Mammary epithelial cell (primary cell): ENCODE data around the gene LRRC3B.

Experiments used
- EZH2 ChIP-seq: IDR thresholded peaks from 2 replicates; pipeline ENCODE4 v1.6.1; 2012; ENCODE audit warnings: low read length, inconsistent platforms, borderline replicate concordance
- TF ChIP-seq, protein P1 (sequence below), 2 donors: IDR thresholded peaks in 1 of 2; conservative IDR thresholded peaks in 1 of 2; 2 replicates each; pipeline ENCODE4 v1.5.1; 2011 to 2012; ENCODE audit warnings: inconsistent platforms in 2 of 2, low read length in 2 of 2, mild to moderate bottlenecking in 2 of 2, control low read depth in 1 of 2, low read depth in 1 of 2; ENCODE audit not compliant: insufficient read depth in 1 of 2; ENCODE audit errors: extremely low read depth in 1 of 2

DNA sequence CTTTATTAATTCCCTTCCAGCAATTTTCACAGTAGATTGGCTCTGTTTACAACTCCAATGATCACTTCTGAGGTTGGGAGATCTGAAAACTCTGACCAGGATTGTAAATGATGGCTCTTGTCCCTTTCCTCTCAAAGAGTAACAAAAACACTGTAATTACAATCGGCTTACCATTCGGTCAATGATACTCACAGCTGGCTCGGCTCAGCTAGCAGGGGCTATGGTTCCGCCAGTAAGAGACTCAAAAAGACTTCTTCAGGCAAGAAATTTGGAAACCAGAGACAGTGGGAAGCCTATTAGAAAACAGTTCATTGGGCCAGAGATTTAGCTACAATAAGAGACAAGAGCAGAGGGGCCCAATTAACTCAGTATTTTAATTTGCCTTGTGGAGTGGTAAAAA, 96.6 kb downstream of the LRRC3B start:
- TF ChIP-seq, protein P1, sequence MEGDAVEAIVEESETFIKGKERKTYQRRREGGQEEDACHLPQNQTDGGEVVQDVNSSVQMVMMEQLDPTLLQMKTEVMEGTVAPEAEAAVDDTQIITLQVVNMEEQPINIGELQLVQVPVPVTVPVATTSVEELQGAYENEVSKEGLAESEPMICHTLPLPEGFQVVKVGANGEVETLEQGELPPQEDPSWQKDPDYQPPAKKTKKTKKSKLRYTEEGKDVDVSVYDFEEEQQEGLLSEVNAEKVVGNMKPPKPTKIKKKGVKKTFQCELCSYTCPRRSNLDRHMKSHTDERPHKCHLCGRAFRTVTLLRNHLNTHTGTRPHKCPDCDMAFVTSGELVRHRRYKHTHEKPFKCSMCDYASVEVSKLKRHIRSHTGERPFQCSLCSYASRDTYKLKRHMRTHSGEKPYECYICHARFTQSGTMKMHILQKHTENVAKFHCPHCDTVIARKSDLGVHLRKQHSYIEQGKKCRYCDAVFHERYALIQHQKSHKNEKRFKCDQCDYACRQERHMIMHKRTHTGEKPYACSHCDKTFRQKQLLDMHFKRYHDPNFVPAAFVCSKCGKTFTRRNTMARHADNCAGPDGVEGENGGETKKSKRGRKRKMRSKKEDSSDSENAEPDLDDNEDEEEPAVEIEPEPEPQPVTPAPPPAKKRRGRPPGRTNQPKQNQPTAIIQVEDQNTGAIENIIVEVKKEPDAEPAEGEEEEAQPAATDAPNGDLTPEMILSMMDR (conservative IDR thresholded peaks at IDR 0.05 in 1 of 2, IDR thresholded peaks at IDR 0.05 in 1 of 2; ENCODE audit: extremely low read depth in 1 of 2, insufficient read depth in 1 of 2, low read depth in 1 of 2, low read length in 2 of 2): no peak
- no peak for TF ChIP-seq EZH2
